ENCODE results near the gene LRRC8E.

Gene LRRC8E

DNA sequence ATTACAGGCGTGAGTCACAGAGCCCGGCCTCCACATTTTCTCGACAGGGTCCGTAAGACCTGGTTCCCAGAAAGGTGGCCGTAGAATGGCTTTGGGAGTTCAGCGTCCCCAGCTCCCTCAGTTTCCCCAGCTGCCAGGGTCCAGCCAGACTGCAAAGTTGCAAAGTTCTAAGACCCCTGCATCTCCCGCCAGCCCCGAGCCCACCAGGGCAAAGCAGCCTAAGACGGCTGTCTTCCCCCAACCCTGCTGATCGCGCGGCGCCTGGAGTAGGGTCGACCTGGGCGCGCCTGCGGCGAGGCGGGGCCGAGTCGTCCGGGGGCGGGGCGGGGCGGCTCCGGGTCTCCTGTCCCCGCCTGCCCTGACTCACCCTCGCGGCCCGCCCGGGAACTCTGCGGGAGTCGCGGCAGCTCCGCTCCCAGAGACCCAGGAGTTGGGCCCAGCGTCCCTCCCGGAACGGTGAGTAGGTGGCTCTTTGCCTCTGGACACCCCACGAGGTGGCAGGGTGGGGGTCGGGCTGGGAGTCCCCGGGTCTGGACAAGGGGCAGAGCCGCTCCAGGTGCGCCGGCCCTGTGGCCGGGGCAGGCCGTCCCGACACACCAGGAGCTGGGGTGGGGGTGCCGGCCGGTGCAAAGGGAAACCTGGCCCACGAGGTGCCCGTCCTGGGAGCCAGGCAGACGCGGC lies at the start of gene LRRC8E:
LRRC8E (plus strand) TSS at position 366 of the 681 bp plus-strand sequence. CDS start 7,094 bp downstream, outside the sequence.
- Mint-ChIP-seq H3K27me3 (peaks cover 3% of the 10 kb centered on the region), H3K4me3 (no peak within 1 kb of the TSS)

DNA sequence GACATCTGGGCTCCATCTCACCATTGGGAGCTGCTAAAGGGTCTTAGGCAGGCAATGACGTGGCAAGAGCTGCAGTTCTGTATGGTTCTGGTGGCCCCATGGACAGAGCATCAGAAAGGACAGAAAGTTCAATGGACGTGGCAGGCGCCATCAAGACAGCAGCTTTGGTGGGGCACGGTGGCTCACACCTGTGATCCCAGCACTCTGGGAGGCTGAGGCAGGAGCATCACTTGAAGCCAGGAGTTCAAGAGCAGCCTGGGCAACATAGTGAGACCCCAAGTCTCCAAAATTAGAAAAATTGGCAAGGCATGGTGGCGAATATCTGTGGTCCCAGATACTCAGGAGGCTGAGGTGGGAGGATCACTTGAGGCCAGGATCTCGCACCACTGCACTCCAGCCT lies 48.8 kb upstream of the LRRC8E start:
- Mint-ChIP-seq H3K27me3 (no peaks in the 10 kb centered on the region), H3K27ac (no peak overlapping the region), H3K4me1 (ENCODE audit: low read depth) (no peaks in the 10 kb centered on the region), H3K36me3 (no peaks in the 10 kb centered on the region), H3K4me3 (no peak overlapping the region), H3K9me3 (ENCODE audit: low read depth) (no peaks in the 10 kb centered on the region)

More for the DNA sequence above, at the start of gene LRRC8E:
- Mint-ChIP-seq H3K27ac (no peak within 1 kb of the TSS), H3K9me3 (ENCODE audit: low read depth) (no peaks in the 10 kb centered on the region), H3K36me3 (no peaks in the 10 kb centered on the region), H3K4me1 (ENCODE audit: low read depth) (no peaks in the 10 kb centered on the region)

DNA sequence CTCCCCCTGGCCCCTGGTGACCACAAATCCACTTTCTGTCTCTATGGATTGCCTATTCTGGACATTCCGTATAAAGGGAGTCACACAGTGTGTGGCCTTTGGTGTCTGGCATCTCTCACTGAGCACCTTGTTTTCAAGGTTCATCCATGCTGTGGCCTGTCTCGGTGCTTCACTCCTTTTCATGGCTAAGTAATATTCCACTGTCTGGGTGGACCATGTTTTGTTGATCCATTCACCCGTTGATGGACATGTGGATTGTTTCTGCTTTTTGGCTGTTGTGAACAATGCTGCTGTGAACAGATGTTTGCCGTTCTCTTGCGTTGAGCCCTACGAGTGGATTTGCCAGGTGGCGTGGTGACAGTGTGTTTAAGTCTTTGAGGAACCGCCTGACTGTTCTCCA lies 47.7 kb upstream of the LRRC8E start:
- H3K27me3 Mint-ChIP-seq = no peaks in the 10 kb centered on the region
- H3K9me3 Mint-ChIP-seq (ENCODE audit: low read depth) = no peaks in the 10 kb centered on the region
- H3K4me1 Mint-ChIP-seq (ENCODE audit: low read depth) = no peaks in the 10 kb centered on the region
- H3K27ac Mint-ChIP-seq = no peak overlapping the region
- no peaks in the 10 kb centered on the region for H3K36me3 Mint-ChIP-seq
- no peak overlapping the region for H3K4me3 Mint-ChIP-seq

GRCh38 chr19:7841751-7842660 lies 46.3 kb upstream of the LRRC8E start:
- Mint-ChIP-seq H3K27me3 (no peaks in the 10 kb centered on the region), H3K4me3 (no peak overlapping the region), H3K36me3 (no peaks in the 10 kb centered on the region), H3K9me3 (ENCODE audit: low read depth) (no peaks in the 10 kb centered on the region), H3K4me1 (ENCODE audit: low read depth) (no peaks in the 10 kb centered on the region), H3K27ac (no peak overlapping the region)

GRCh38 chr19:7842661-7843294 lies 45.5 kb upstream of the LRRC8E start:
- Mint-ChIP-seq H3K36me3 (no peaks in the 10 kb centered on the region), H3K27ac (no peak overlapping the region), H3K4me1 (ENCODE audit: low read depth) (no peaks in the 10 kb centered on the region), H3K4me3 (no peak overlapping the region), H3K9me3 (ENCODE audit: low read depth) (no peaks in the 10 kb centered on the region), H3K27me3 (no peaks in the 10 kb centered on the region)

- no peaks in the 10 kb centered on the region for H3K27me3 Mint-ChIP-seq
- H3K4me1 Mint-ChIP-seq (ENCODE audit: low read depth) = no peaks in the 10 kb centered on the region
- H3K9me3 Mint-ChIP-seq (ENCODE audit: low read depth) = no peaks in the 10 kb centered on the region
- H3K27ac Mint-ChIP-seq = no peak overlapping the region
- no peak overlapping the region for H3K4me3 Mint-ChIP-seq
- no peaks in the 10 kb centered on the region for H3K36me3 Mint-ChIP-seq
Observed at GRCh38 chr19:7843521-7843920, 44.8 kb upstream of the LRRC8E start.

DNA sequence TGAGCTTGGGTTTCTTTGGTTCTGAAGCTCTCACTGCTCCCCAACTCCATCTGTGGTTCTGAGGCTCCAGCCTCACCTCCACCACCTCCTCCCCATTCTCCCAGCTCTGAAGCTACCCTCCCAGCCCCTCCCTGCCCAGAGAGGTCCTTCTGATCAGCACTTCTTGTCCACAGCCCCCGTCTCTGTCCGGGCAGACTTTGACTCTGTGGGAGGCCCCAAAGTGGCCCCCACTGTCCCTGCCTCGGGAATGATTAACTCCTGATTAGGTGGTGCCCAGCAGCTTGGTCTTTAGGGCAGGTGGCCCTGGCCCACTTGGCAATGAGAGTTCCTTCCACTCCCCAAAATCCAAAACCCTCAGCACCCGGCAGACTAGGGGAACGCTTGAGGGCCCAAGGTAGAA lies 43.9 kb upstream of the LRRC8E start:
- no peak overlapping the region for H3K27ac Mint-ChIP-seq
- no peaks in the 10 kb centered on the region for H3K4me1 Mint-ChIP-seq (ENCODE audit: low read depth)
- no peak overlapping the region for H3K4me3 Mint-ChIP-seq
- H3K27me3 Mint-ChIP-seq = no peaks in the 10 kb centered on the region
- no peaks in the 10 kb centered on the region for H3K36me3 Mint-ChIP-seq
- H3K9me3 Mint-ChIP-seq (ENCODE audit: low read depth) = no peaks in the 10 kb centered on the region

- Mint-ChIP-seq H3K9me3 (ENCODE audit: low read depth) (no peaks in the 10 kb centered on the region), H3K36me3 (no peaks in the 10 kb centered on the region), H3K4me1 (ENCODE audit: low read depth) (no peaks in the 10 kb centered on the region), H3K4me3 (no peak overlapping the region), H3K27me3 (no peaks in the 10 kb centered on the region), H3K27ac (no peak overlapping the region)
Observed at GRCh38 chr19:7844951-7845350, 43.4 kb upstream of the LRRC8E start.

DNA sequence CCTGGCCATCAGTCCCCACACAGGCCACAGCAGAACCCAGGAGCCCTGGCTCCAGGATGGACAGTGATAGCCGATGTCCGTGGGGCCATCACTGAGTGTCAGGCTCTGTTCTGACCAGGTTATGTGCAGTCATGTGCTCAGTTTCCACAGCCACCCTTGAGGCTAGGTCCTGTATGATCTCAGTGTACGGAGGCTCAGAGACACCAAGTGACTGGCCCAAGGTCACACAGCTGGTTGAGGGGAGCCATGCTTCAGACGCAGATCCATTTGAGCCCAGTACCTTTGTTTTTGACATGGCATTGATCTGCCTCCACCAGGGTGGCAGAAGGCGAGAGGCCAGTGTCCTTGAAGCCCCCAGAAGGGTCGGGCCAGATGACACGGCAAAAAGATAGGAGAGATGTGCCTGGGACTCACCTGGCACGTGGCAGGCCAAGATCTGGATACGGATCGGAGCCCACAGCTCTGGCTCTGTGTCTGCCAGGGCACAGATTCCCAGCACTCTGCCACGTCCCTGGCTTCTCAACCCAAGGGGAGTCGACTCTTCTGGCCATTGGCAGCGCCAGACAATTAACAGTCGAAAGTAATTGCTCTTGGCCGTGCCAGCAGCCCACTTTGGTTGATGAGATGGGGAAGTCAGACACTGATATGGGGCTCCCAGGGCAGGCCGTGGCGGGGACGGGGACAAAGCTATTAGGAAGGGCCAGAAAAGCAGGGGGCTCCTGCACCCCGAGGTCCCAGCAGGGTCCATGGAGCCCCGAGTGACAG lies 42.7 kb upstream of the LRRC8E start:
- H3K27ac Mint-ChIP-seq = no peak overlapping the region
- H3K9me3 Mint-ChIP-seq (ENCODE audit: low read depth) = no peaks in the 10 kb centered on the region
- H3K4me1 Mint-ChIP-seq (ENCODE audit: low read depth) = no peaks in the 10 kb centered on the region
- no peaks in the 10 kb centered on the region for H3K27me3 Mint-ChIP-seq
- no peaks in the 10 kb centered on the region for H3K36me3 Mint-ChIP-seq
- no peak overlapping the region for H3K4me3 Mint-ChIP-seq

- Mint-ChIP-seq H3K36me3 (no peaks in the 10 kb centered on the region), H3K4me1 (ENCODE audit: low read depth) (no peaks in the 10 kb centered on the region), H3K9me3 (ENCODE audit: low read depth) (no peaks in the 10 kb centered on the region), H3K4me3 (no peak overlapping the region), H3K27me3 (no peaks in the 10 kb centered on the region), H3K27ac (no peak overlapping the region)
Observed at GRCh38 chr19:7846155-7846646, 42.1 kb upstream of the LRRC8E start.

GRCh38 chr19:7847664-7848063 lies 40.6 kb upstream of the LRRC8E start:
- no peaks in the 10 kb centered on the region for H3K9me3 Mint-ChIP-seq (ENCODE audit: low read depth)
- H3K4me1 Mint-ChIP-seq (ENCODE audit: low read depth) = no peaks in the 10 kb centered on the region
- no peak overlapping the region for H3K27ac Mint-ChIP-seq
- no peaks in the 10 kb centered on the region for H3K36me3 Mint-ChIP-seq
- no peak overlapping the region for H3K4me3 Mint-ChIP-seq
- no peaks in the 10 kb centered on the region for H3K27me3 Mint-ChIP-seq

DNA sequence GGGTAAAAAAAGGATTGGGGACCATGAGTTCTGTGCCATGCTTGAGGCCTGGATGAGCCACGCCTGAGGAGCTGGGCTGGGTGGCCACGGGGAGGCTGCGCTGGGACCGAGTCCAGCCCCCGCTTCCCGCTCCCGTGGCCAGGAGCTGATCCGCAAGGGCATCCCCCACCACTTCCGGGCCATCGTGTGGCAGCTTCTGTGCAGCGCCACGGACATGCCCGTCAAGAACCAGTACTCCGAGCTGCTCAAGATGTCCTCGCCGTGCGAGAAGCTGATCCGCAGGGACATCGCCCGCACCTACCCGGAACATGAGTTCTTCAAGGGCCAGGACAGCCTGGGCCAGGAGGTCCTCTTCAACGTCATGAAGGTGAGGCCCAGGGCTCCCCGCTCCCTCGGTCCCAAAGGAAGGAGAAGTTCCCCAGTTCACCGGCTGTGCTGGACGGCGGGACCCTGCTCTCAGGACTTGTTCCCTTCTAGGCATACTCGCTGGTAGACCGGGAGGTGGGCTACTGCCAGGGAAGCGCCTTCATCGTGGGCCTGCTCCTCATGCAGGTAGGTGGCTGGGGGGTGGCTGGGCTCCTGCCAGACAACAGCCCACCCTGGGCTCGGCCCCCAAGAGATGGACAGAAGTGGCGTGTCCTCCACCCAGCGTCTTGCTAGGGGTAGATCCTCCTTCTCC lies 39.4 kb upstream of the LRRC8E start:
- H3K4me1 Mint-ChIP-seq (ENCODE audit: low read depth) = peaks cover 3% of the 10 kb centered on the region
- H3K4me3 Mint-ChIP-seq = no peak overlapping the region
- no peak overlapping the region for H3K27ac Mint-ChIP-seq
- H3K9me3 Mint-ChIP-seq (ENCODE audit: low read depth) = no peaks in the 10 kb centered on the region
- H3K36me3 Mint-ChIP-seq = no peaks in the 10 kb centered on the region
- no peaks in the 10 kb centered on the region for H3K27me3 Mint-ChIP-seq

GRCh38 chr19:7849631-7849999 lies 38.7 kb upstream of the LRRC8E start:
- Mint-ChIP-seq H3K9me3 (ENCODE audit: low read depth) (no peaks in the 10 kb centered on the region), H3K27me3 (no peaks in the 10 kb centered on the region), H3K4me3 (no peak overlapping the region), H3K36me3 (no peaks in the 10 kb centered on the region), H3K27ac (no peak overlapping the region), H3K4me1 (ENCODE audit: low read depth) (peaks cover 3% of the 10 kb centered on the region)

Measured in activated naive CD8-positive, alpha-beta T cell (primary cell).